Glutamatergic neuron (in vitro differentiated cells): ENCODE data around the gene PLK4. TPM values are rescaled to one million over a fixed set of nuclear protein-coding genes. Genes with fewer than 3 reads are reported as not detected.

Source experiments
- DNase-seq: peaks from one replicate; pipeline ENCODE4 v3.0.0; 2022
- H3K27ac Mint-ChIP-seq: one replicate; pipeline ENCODE4 v1.8.0; 2020; ENCODE audit warnings: mild to moderate bottlenecking, mixed read lengths, inconsistent platforms; ENCODE audit not compliant: unreplicated experiment
- H3K27me3 Mint-ChIP-seq: one replicate; pipeline ENCODE4 v1.8.0; 2020; ENCODE audit warnings: mild to moderate bottlenecking, moderate library complexity, mixed read lengths, inconsistent platforms; ENCODE audit not compliant: unreplicated experiment
- H3K36me3 Mint-ChIP-seq: one replicate; pipeline ENCODE4 v1.8.0; 2020; ENCODE audit warnings: mild to moderate bottlenecking, mixed read lengths, inconsistent platforms; ENCODE audit not compliant: unreplicated experiment
- H3K4me1 Mint-ChIP-seq: one replicate; pipeline ENCODE4 v1.8.0; 2020; ENCODE audit warnings: mild to moderate bottlenecking, low read depth, mixed read lengths, inconsistent platforms; ENCODE audit not compliant: unreplicated experiment
- H3K4me3 Mint-ChIP-seq: one replicate; pipeline ENCODE4 v1.8.0; 2020; ENCODE audit warnings: mild to moderate bottlenecking, mixed read lengths, inconsistent platforms; ENCODE audit not compliant: unreplicated experiment
- H3K9me3 Mint-ChIP-seq: one replicate; pipeline ENCODE4 v1.8.0; 2020; ENCODE audit warnings: mild to moderate bottlenecking, moderate library complexity, mixed read lengths, inconsistent platforms; ENCODE audit not compliant: unreplicated experiment
- CTCF ChIP-seq: fragments of 200-600 bp; sonication (generic); IDR thresholded peaks from one replicate; pipeline ENCODE4 v1.5.0; 2021; ENCODE audit not compliant: partially characterized antibody, unreplicated experiment
- total RNA-seq: library from RNA; stranded (reverse); fragmentation: NEBNext Ultra II Directional; extraction: Animal tissue kit (Norgen Biotek cat#: 25700); gene quantifications from one replicate; pipeline ENCODE4 v1.2.1, GENCODE V29; 2021; ENCODE audit not compliant: unreplicated experiment

The PLK4 gene
- total RNA-seq, 1 donor from 2014 or later, result 5.6 TPM

GRCh38 chr4:127846061-127846460 lies 34.6 kb upstream of the PLK4 start:
- no peaks in the 10 kb centered on the region for H3K27me3 Mint-ChIP-seq
- no peak overlapping the region for H3K27ac Mint-ChIP-seq
- DNase-seq, result no peak
- H3K4me3 Mint-ChIP-seq, result no peak overlapping the region
- peaks cover 23% of the 10 kb centered on the region for H3K36me3 Mint-ChIP-seq
- no peak for TF ChIP-seq CTCF
- no peaks in the 10 kb centered on the region for H3K4me1 Mint-ChIP-seq
- peaks cover 11% of the 10 kb centered on the region for H3K9me3 Mint-ChIP-seq

- Mint-ChIP-seq H3K27me3 (no peaks in the 10 kb centered on the region), H3K9me3 (peaks cover 13% of the 10 kb centered on the region), H3K36me3 (peaks cover 23% of the 10 kb centered on the region), H3K4me3 (no peak overlapping the region), H3K27ac (no peak overlapping the region), H3K4me1 (no peaks in the 10 kb centered on the region)
- no peak for DNase-seq
- no peak for TF ChIP-seq CTCF
Measured at GRCh38 chr4:127846765-127847164, 33.9 kb upstream of the PLK4 start.

- no peak for TF ChIP-seq CTCF
- Mint-ChIP-seq H3K27ac (no peak overlapping the region), H3K27me3 (no peaks in the 10 kb centered on the region), H3K4me1 (no peaks in the 10 kb centered on the region), H3K9me3 (peaks cover 8% of the 10 kb centered on the region), H3K4me3 (no peak overlapping the region), H3K36me3 (peaks cover 27% of the 10 kb centered on the region)
- no peak for DNase-seq
Measured at GRCh38 chr4:127849505-127850234, 31.0 kb upstream of the PLK4 start.

GRCh38 chr4:127852661-127853060 lies 28.0 kb upstream of the PLK4 start:
- H3K27ac Mint-ChIP-seq, result no peak overlapping the region
- peaks cover 5% of the 10 kb centered on the region for H3K9me3 Mint-ChIP-seq
- TF ChIP-seq CTCF, result no peak
- H3K4me1 Mint-ChIP-seq, result no peaks in the 10 kb centered on the region
- no peak overlapping the region for H3K4me3 Mint-ChIP-seq
- no peak for DNase-seq
- peaks cover 27% of the 10 kb centered on the region for H3K36me3 Mint-ChIP-seq
- H3K27me3 Mint-ChIP-seq, result no peaks in the 10 kb centered on the region

GRCh38 chr4:127856196-127856812 lies 24.4 kb upstream of the PLK4 start:
- no peak for TF ChIP-seq CTCF
- Mint-ChIP-seq H3K4me3 (no peak overlapping the region), H3K9me3 (peaks cover 7% of the 10 kb centered on the region), H3K27ac (no peak overlapping the region), H3K4me1 (no peaks in the 10 kb centered on the region), H3K27me3 (no peaks in the 10 kb centered on the region), H3K36me3 (peaks cover 15% of the 10 kb centered on the region)
- DNase-seq, result no peak
